ENCODE results near the gene IGFBPL1. TPM values are rescaled to one million over a fixed set of nuclear protein-coding genes. Genes with fewer than 3 reads are reported as not detected.

IGFBPL1 gene
- total RNA-seq, 1 experiment from 2014 or later, result 37.9 TPM

GRCh38 chr9:38374847-38375571 is 49.2 kb downstream of the IGFBPL1 start:
- Histone ChIP-seq H3K27me3 (ENCODE audit: insufficient read depth, low read length) (0 out of 2 replicates have a peak, but pooled peaks cover 2% of the 10 kb centered on the region), H3K4me2 (ENCODE audit: insufficient read depth, insufficient read length, low read length) (no peak overlapping the region), H3K4ac (ENCODE audit: low read depth, low read length) (no peak overlapping the region), H3K56ac (ENCODE audit: insufficient read length, low read depth, low read length) (no peak overlapping the region), H4K91ac (ENCODE audit: insufficient read length, low read depth, low read length) (no peak overlapping the region), H3K23me2 (ENCODE audit: insufficient read length, low read depth, low read length, poor library complexity, severe bottlenecking) (no peaks in the 10 kb centered on the region), H3K4me1 (ENCODE audit: insufficient read depth, low read length) (no peaks in the 10 kb centered on the region), H2BK12ac (ENCODE audit: insufficient read length, low read depth, low read length) (no peak overlapping the region), H2BK5ac (ENCODE audit: insufficient read length, low read length) (no peak overlapping the region), H3K9me3 (ENCODE audit: control insufficient read depth, low read depth, low read length) (no peaks in the 10 kb centered on the region), H2AK5ac (ENCODE audit: insufficient read length, low read length) (no peak overlapping the region), H4K8ac (replicated peaks; ENCODE audit: insufficient read length, low read depth, low read length) (no peak overlapping the region), H3K79me1 (ENCODE audit: insufficient read depth, low read depth, low read length, poor library complexity, severe bottlenecking) (no peaks in the 10 kb centered on the region), H3K14ac (ENCODE audit: insufficient read depth, low read length) (no peak overlapping the region), H3K9ac (ENCODE audit: extremely low read depth, insufficient read length, low read length) (no peak overlapping the region), H3K23ac (ENCODE audit: insufficient read length, low read depth, low read length) (no peak overlapping the region), H3K18ac (ENCODE audit: insufficient read length, low read depth, low read length) (no peak overlapping the region), H2BK20ac (ENCODE audit: low read depth, low read length, poor library complexity, severe bottlenecking) (no peak overlapping the region), H3K79me2 (ENCODE audit: insufficient read depth, low read length) (no peaks in the 10 kb centered on the region), H4K5ac (ENCODE audit: insufficient read length, low read depth, low read length) (no peak overlapping the region), H3K27ac (ENCODE audit: insufficient read length, low read depth, low read length) (no peak overlapping the region), H2AFZ (ENCODE audit: low read length) (no peak overlapping the region), H4K20me1 (ENCODE audit: control insufficient read depth, insufficient read depth, insufficient read length) (no peaks in the 10 kb centered on the region), H2BK15ac (ENCODE audit: low read depth, low read length) (no peak overlapping the region), H2BK120ac (ENCODE audit: low read depth, low read length, poor library complexity, severe bottlenecking) (no peak overlapping the region), H3T11ph (ENCODE audit: low read length) (no peak overlapping the region)
- Mint-ChIP-seq H3K27me3 (ENCODE audit: low read depth) (peaks cover 61% of the 10 kb centered on the region), H3K27ac (no peak overlapping the region), H3K4me3 (no peak overlapping the region), H3K9me3 (peaks cover 4 to 7% of the 10 kb centered on the region in 2 experiments; a peak in 3 of 5 replicates), H3K36me3 (ENCODE audit: insufficient read depth in 1 of 3, low read depth in 3 of 3) (peaks cover 0 to 2% (median 0%) of the 10 kb centered on the region in 3 experiments; a peak in 1 of 7 replicates), H3K4me1 (peaks cover 18 to 26% of the 10 kb centered on the region in 2 experiments)
- WGBS (ENCODE audit: extremely low coverage, insufficient read length, low lambda C conversion rate), result no CpG with 5 or more reads among the region's 5 CpGs
- no peak for DNase-seq
- TF ChIP-seq CTCF (conservative IDR thresholded peaks at IDR 0.05), result no peak
